ENCODE measurements around the gene GRB10.

GRB10 gene

DNA sequence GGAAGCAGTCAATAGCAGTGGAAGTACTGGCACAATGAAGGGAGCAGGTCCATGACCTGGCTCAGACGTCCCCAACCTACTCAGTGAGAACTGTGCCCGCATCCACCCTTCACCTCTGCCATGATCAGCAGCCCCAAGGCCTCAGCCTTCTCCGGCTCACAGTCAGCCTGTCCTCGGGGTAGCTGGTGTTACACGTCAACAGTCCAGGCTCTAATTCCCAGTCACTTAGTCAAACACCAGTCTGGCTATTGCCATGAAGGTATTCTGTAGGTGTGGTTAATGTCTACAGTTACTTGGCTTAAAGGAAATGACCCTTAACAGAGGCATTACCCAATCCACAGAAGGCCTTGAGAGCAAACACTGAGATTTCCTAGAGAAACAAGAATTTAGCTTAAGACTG lies 49.1 kb downstream of the GRB10 start:
- no peak for ATAC-seq
- no peak for TF ChIP-seq OSR1 (CRISPR knock-in tag; IDR thresholded peaks at IDR 0.05)
- no peak for TF ChIP-seq PPARA (CRISPR knock-in tag; IDR thresholded peaks at IDR 0.05; ENCODE audit: borderline replicate concordance)
- TF ChIP-seq CREB5 (CRISPR knock-in tag; IDR thresholded peaks at IDR 0.05; ENCODE audit: low read depth): no peak
- TF ChIP-seq, protein P1, sequence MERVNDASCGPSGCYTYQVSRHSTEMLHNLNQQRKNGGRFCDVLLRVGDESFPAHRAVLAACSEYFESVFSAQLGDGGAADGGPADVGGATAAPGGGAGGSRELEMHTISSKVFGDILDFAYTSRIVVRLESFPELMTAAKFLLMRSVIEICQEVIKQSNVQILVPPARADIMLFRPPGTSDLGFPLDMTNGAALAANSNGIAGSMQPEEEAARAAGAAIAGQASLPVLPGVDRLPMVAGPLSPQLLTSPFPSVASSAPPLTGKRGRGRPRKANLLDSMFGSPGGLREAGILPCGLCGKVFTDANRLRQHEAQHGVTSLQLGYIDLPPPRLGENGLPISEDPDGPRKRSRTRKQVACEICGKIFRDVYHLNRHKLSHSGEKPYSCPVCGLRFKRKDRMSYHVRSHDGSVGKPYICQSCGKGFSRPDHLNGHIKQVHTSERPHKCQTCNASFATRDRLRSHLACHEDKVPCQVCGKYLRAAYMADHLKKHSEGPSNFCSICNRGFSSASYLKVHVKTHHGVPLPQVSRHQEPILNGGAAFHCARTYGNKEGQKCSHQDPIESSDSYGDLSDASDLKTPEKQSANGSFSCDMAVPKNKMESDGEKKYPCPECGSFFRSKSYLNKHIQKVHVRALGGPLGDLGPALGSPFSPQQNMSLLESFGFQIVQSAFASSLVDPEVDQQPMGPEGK (CRISPR knock-in tag; IDR thresholded peaks at IDR 0.05; ENCODE audit: borderline replicate concordance): no peak
- no peak for TF ChIP-seq ZNF8 (CRISPR knock-in tag; IDR thresholded peaks at IDR 0.05)
- TF ChIP-seq CSDC2 (CRISPR knock-in tag; IDR thresholded peaks at IDR 0.05): no peak
- no peak for TF ChIP-seq ZFP3 (CRISPR knock-in tag; IDR thresholded peaks at IDR 0.05)
- TF ChIP-seq ISL1 (CRISPR knock-in tag; IDR thresholded peaks at IDR 0.05): no peak
- TF ChIP-seq GLIS3 (CRISPR knock-in tag; IDR thresholded peaks at IDR 0.05): no peak
- no peak for TF ChIP-seq RARB (CRISPR knock-in tag; IDR thresholded peaks at IDR 0.05)
- TF ChIP-seq ESRRG (CRISPR knock-in tag; IDR thresholded peaks at IDR 0.05): no peak

- TF ChIP-seq GLIS3 (CRISPR knock-in tag; IDR thresholded peaks at IDR 0.05) (no peak), RARB (CRISPR knock-in tag; IDR thresholded peaks at IDR 0.05) (no peak), OSR1 (CRISPR knock-in tag; IDR thresholded peaks at IDR 0.05) (no peak), CSRNP3 (CRISPR knock-in tag; IDR thresholded peaks at IDR 0.05) (no peak), SNAI2 (CRISPR knock-in tag; IDR thresholded peaks at IDR 0.05) (no peak), PPARA (CRISPR knock-in tag; IDR thresholded peaks at IDR 0.05; ENCODE audit: borderline replicate concordance) (no peak), TOX (CRISPR knock-in tag; IDR thresholded peaks at IDR 0.05; ENCODE audit: borderline replicate concordance) (no peak), CSDC2 (CRISPR knock-in tag; IDR thresholded peaks at IDR 0.05) (no peak), ZNF565 (CRISPR knock-in tag; conservative IDR thresholded peaks at IDR 0.05; ENCODE audit: low read depth) (no peak)
- TF ChIP-seq, protein P1 (CRISPR knock-in tag; IDR thresholded peaks at IDR 0.05; ENCODE audit: borderline replicate concordance): no peak
- ATAC-seq: no peak
Measured at GRCh38 chr7:50731703-50732582, 50.8 kb downstream of the GRB10 start.

- TF ChIP-seq ISL1 (CRISPR knock-in tag; IDR thresholded peaks at IDR 0.05) (no peak), BACH2 (CRISPR knock-in tag; IDR thresholded peaks at IDR 0.05; ENCODE audit: borderline replicate concordance) (no peak), ZFP3 (CRISPR knock-in tag; IDR thresholded peaks at IDR 0.05) (no peak), TOX (CRISPR knock-in tag; IDR thresholded peaks at IDR 0.05; ENCODE audit: borderline replicate concordance) (no peak), ZNF70 (CRISPR knock-in tag; IDR thresholded peaks at IDR 0.05) (no peak), SNAI2 (CRISPR knock-in tag; IDR thresholded peaks at IDR 0.05) (no peak), CSRNP3 (CRISPR knock-in tag; IDR thresholded peaks at IDR 0.05) (no peak), PPARA (CRISPR knock-in tag; IDR thresholded peaks at IDR 0.05; ENCODE audit: borderline replicate concordance) (no peak)
- ATAC-seq: peak; percentile 43
Measured at GRCh38 chr7:50730446-50731400, 52.0 kb downstream of the GRB10 start.
